NCI-H1436 treated with DMSO at 0.1 percent for 48 hours (cell line): ENCODE measurements around the gene PSKH1.
"Not testable (repeated sequence)": the region's sequence is repeated elsewhere in the genome, so short reads cannot be mapped to it uniquely, and the experiment has no call there.

ENCODE experiments used
- DNase-seq: peaks from one replicate; lab custom pipeline; 2025; lab: John Stamatoyannopoulos, UW

PSKH1 gene

GRCh38 chr16:67888331-67888730 is 4.7 kb upstream of the PSKH1 start:
- no peak for DNase-seq

GRCh38 chr16:67892375-67892774 is 679 bp upstream of the PSKH1 start:
- no peak for DNase-seq

- DNase-seq: no peak
These were observed 817 bp downstream of the PSKH1 start for GRCh38 chr16:67893743-67894399.

GRCh38 chr16:67897231-67897630 is 4.2 kb downstream of the PSKH1 start:
- no peak for DNase-seq

- no peak for DNase-seq
These were observed 8.7 kb downstream of the PSKH1 start for GRCh38 chr16:67901734-67902133.

- no peak for DNase-seq
These were observed 9.8 kb downstream of the PSKH1 start for GRCh38 chr16:67902831-67903230.

- DNase-seq: no peak
These were observed 14.5 kb downstream of the PSKH1 start for GRCh38 chr16:67907397-67908180.

GRCh38 chr16:67909056-67909742 is 16.1 kb downstream of the PSKH1 start:
- DNase-seq: no peak

- DNase-seq: no peak
These were observed 17.1 kb downstream of the PSKH1 start for GRCh38 chr16:67910158-67910557.

- DNase-seq: no peak
These were observed 21.9 kb downstream of the PSKH1 start for GRCh38 chr16:67914758-67915495.

GRCh38 chr16:67915496-67915769 is 22.4 kb downstream of the PSKH1 start:
- DNase-seq: not testable (repeated sequence)

- DNase-seq: no peak
These were observed 23.0 kb downstream of the PSKH1 start for GRCh38 chr16:67915831-67916723.

- no peak for DNase-seq
These were observed 24.2 kb downstream of the PSKH1 start for GRCh38 chr16:67917140-67917851.

- no peak for DNase-seq
These were observed 24.8 kb downstream of the PSKH1 start for GRCh38 chr16:67917852-67918236.

GRCh38 chr16:67919622-67920221 is 26.7 kb downstream of the PSKH1 start:
- no peak for DNase-seq

- no peak for DNase-seq
These were observed 29.2 kb downstream of the PSKH1 start for GRCh38 chr16:67922221-67922620.

- DNase-seq: no peak
These were observed 29.7 kb downstream of the PSKH1 start for GRCh38 chr16:67922740-67923139.

GRCh38 chr16:67923414-67924116 is 30.5 kb downstream of the PSKH1 start:
- DNase-seq: no peak

GRCh38 chr16:67924140-67924906 is 31.3 kb downstream of the PSKH1 start:
- no peak for DNase-seq
